Fibroblast of skin of left biceps (primary cell): Measurements from ENCODE around the gene CTXND1.

ENCODE experiments used
- DNase-seq, 2 experiments: peaks; one replicate each; pipeline ENCODE4 v3.0.0-alpha.2; 2013; ENCODE audit warnings: low read depth in 2 of 2

The CTXND1 gene

GRCh38 chr15:80182611-80183261 is 69.3 kb downstream of the CTXND1 start:
- peak in 1 of 2 experiments; percentile 17 for DNase-seq

GRCh38 chr15:80180986-80181385 is 71.0 kb downstream of the CTXND1 start:
- no peak for DNase-seq

- no peak for DNase-seq
Measured at GRCh38 chr15:80180468-80180867, 71.5 kb downstream of the CTXND1 start.

- DNase-seq: no peak
Measured at GRCh38 chr15:80179935-80180334, 72.1 kb downstream of the CTXND1 start.

- peak; percentile 37 to 43 for DNase-seq
Measured at GRCh38 chr15:80179025-80179759, 72.8 kb downstream of the CTXND1 start.

GRCh38 chr15:80177156-80177555 is 74.9 kb downstream of the CTXND1 start:
- no peak for DNase-seq

GRCh38 chr15:80176443-80176842 is 75.6 kb downstream of the CTXND1 start:
- DNase-seq: no peak

- DNase-seq: no peak
Measured at GRCh38 chr15:80175436-80175835, 76.6 kb downstream of the CTXND1 start.

GRCh38 chr15:80174017-80174746 is 77.8 kb downstream of the CTXND1 start:
- DNase-seq: no peak

- no peak for DNase-seq
Measured at GRCh38 chr15:80173022-80173759, 78.8 kb downstream of the CTXND1 start.

- DNase-seq: no peak
Measured at GRCh38 chr15:80172401-80172800, 79.6 kb downstream of the CTXND1 start.

GRCh38 chr15:80171787-80172186 is 80.2 kb downstream of the CTXND1 start:
- no peak for DNase-seq

GRCh38 chr15:80170596-80170995 is 81.4 kb downstream of the CTXND1 start:
- DNase-seq: no peak

- no peak for DNase-seq
Measured at GRCh38 chr15:80169768-80170357, 82.2 kb downstream of the CTXND1 start.

- DNase-seq: no peak
Measured at GRCh38 chr15:80168421-80168820, 83.6 kb downstream of the CTXND1 start.

GRCh38 chr15:80167936-80168335 is 84.1 kb downstream of the CTXND1 start:
- no peak for DNase-seq

- no peak for DNase-seq
Measured at GRCh38 chr15:80163897-80164296, 88.1 kb downstream of the CTXND1 start.

- no peak for DNase-seq
Measured at GRCh38 chr15:80163217-80163616, 88.8 kb downstream of the CTXND1 start.

GRCh38 chr15:80162059-80162554 is 89.9 kb downstream of the CTXND1 start:
- DNase-seq: no peak

- no peak for DNase-seq
Measured at GRCh38 chr15:80161468-80162016, 90.5 kb downstream of the CTXND1 start.

- DNase-seq: peak; percentile 70 to 78
Measured at GRCh38 chr15:80160570-80161156, 91.3 kb downstream of the CTXND1 start.
